LHCN-M2 (cell line): Measurements from ENCODE around the gene ITPR3. TPM values are rescaled to one million over a fixed set of nuclear protein-coding genes. Genes with fewer than 3 reads are reported as not detected.
A peak's percentile ranks its signal among the peaks of the same experiment; 100 is the strongest.
"Not testable (repeated sequence)": the region's sequence is repeated elsewhere in the genome, so short reads cannot be mapped to it uniquely, and the experiment has no call there.

ENCODE experiments used
- DNase-seq: peaks from one replicate; pipeline ENCODE4 v3.0.0-alpha.2; 2012; ENCODE audit warnings: low read depth
- total RNA-seq: library from RNA; depleted of rRNA; stranded (reverse); fragments of >200 nt; gene quantifications from 2 replicates; pipeline ENCODE4 v1.2.3, GENCODE V29; 2014

Gene ITPR3
- total RNA-seq, 1 experiment from 2014 or later = 50.1 TPM

- no peak for DNase-seq
These were observed 29.6 kb upstream of the ITPR3 start for GRCh38 chr6:33591424-33592032.

GRCh38 chr6:33592280-33592594 lies 28.9 kb upstream of the ITPR3 start:
- DNase-seq = no peak

GRCh38 chr6:33592595-33593413 lies 28.3 kb upstream of the ITPR3 start:
- no peak for DNase-seq

DNA sequence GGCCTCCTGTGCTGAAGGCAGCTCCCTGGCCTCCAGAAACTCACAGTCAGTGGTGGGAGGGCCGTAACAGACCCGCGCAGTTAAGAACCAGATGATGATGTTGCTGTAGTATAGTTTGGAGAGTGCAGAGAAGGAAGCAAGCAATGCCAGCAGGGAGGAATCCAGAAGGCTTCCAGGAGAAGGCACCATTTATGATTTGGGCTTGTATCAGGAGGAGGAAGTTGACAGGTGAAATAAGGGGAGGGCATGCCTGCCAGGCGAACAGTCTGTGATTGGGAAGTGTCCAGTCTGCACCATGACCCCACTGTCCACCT lies 27.8 kb upstream of the ITPR3 start:
- no peak for DNase-seq

DNA sequence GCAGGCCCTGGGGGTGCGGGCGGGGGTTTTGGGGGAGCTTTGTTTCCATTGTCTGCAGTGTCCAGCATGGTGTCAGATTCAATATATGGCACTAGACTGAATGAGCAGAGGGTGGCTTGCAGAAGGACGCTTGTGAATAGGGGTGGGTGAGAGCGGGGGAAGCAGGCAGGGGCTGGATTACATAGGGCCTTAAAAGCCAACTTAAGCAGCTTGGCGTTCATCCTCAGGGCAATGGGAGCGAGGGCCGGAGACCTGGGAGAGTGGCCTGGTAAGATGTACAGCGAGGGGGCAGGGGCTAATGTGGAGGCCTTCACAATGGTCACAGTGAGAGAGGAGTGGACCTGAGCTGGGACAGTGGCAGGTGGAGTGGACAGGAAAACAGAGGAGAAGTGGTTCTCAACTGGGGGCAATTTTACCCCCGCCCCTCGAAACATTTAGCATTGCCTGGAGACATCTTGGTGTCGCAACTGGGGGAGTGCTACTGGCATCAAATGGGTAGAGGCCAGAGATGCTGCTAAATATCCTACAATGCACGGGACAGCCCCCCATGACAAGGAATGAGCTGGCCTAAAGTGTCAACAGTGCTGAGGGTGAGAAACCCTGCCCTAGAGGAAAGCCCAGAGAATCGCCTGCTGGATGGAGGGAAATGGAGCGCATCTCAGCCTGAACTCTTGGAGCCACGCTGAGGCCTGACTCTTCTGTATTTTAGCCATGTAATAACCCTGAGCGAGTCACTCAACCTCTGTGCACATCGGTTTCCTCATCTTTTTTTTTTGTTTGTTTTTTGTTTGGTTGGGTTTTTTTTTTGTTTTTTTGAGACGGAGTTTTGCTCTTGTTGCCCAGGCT lies 25.9 kb upstream of the ITPR3 start:
- DNase-seq = no peak

GRCh38 chr6:33596894-33597293 lies 24.2 kb upstream of the ITPR3 start:
- not testable (repeated sequence) for DNase-seq

DNA sequence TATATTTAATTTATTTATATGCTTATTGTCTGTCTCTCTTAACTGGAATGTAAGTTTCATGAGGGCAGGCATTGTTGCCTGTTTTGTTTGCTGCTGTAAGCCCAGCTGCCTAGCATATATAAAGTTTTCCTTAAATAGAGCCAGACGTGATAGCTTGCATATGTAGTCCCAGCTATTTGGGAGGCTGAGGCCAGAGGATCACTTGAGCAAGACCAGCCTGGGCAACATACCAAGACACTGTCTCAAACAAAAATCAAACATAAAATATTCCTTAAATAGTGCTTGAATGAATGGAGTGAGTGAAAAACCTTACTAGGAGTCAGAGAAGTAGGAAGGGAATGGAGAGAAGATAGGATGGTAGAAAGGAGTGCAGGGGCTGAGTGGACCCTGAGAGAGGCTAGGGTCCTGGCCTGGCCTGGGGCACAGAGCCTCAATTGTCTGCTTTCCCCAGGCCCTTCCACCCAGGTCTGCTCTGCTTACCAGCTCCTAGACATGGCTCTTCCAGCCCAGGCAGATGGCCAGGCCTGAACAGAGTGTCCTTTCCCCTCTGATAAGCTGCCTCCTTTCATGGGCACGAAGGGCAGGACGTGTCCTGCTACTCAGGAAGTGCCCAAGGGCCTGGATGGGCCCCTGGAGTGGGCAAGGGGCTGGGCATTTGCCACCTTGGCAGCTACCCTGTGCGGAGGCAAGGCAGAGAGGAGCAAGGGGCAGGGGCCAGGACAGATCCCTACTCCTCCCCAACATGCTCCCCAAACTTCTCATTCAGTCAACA lies 23.4 kb upstream of the ITPR3 start:
- DNase-seq = no peak

- DNase-seq = no peak
These were observed 21.6 kb upstream of the ITPR3 start for GRCh38 chr6:33599413-33599938.

- no peak for DNase-seq
These were observed 20.4 kb upstream of the ITPR3 start for GRCh38 chr6:33600761-33601160.

- no peak for DNase-seq
These were observed 18.9 kb upstream of the ITPR3 start for GRCh38 chr6:33602180-33602579.

GRCh38 chr6:33604941-33605854 lies 15.9 kb upstream of the ITPR3 start:
- DNase-seq = peak; percentile 67

- no peak for DNase-seq
These were observed 14.5 kb upstream of the ITPR3 start for GRCh38 chr6:33606642-33607041.

DNA sequence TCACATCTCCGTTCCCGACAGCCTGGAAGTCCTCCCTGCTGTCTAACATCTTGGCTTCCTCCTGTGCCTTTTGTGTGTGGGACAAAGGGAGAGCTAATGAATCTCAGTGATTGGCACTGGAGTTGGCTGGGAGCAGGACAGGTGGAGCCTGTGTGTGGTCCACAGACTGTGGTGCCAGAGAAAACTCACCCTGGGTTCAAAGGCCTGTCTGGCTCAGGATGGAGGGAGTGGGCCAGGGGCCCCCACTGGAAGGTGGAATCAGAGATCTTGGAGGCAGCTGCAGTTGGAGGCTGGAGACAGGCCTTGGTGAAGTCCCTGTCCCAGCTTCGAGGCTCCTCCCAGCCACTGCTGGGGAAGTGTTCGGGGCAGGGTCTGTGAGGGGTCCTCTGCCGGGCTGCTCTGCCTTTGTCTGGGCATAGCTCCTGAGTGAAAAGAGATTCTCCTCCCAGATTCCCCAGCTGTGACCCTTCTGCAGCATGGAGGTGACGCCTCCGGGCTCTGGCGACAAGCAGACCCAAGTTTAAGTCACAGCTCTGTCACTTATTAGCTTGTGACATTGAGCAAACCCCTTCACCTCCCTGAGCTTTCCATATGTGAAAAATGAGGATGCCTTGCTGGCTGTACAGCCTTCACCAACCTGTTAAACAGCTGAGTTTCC lies 13.9 kb upstream of the ITPR3 start:
- DNase-seq = no peak

DNA sequence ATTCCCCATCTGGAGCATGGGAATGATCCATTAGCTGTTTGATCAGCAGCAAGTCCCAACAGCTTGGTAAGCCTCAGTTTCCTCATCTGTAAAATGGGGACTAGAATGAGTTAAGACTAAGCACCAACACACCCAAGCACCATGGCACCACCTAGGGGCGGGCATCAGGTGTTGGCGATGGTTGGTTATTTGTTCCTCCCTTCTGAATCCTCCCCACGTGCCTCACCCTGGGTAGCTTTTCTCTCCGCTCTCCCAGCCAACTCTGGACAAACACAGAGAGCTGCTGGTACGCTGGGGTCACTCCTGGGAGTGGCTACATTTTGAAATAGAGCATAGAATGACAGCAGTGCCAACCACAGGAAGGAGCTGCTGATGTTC lies 13.3 kb upstream of the ITPR3 start:
- no peak for DNase-seq

- no peak for DNase-seq
These were observed 12.1 kb upstream of the ITPR3 start for GRCh38 chr6:33609019-33609418.

DNA sequence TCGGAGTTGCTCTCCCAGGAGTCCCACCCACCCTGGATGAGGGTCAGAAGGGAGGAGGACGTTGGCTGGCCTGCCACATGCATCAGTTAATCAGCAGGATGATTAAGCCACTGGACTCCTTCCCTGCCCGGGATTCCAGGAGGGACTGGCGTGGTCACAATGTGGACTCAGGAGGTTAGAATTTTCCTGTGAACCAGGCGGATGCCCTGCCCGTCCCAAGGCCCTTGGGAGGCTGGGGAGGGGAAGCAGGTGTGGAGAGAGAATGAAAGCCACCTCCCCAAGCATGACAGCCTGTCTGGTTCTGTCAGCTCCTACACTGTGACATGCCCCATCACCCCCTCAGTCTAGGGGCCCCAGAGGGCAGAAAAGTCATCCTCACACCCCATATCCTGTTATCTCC lies 11.6 kb upstream of the ITPR3 start:
- DNase-seq = peak; percentile 80

DNA sequence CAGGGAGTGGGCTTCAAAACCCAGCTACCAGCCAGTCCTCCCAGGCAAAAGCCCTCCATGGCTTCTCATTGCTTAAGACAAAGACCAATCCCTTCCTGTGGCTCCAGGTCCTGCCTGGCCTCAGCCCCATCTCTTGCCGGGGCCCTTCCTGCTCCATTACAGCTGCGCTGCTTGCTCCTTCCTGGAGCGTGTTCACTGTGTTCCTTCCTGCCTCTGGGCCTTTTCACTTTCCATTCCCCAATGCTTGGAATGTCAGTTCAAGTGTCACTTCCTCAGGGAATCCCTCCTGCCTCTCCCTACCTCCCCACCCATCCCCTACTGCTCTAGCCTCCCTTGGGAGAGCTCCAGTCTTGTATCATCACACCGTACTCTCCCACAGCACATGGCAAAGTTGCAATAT lies 11.1 kb upstream of the ITPR3 start:
- DNase-seq = no peak

DNA sequence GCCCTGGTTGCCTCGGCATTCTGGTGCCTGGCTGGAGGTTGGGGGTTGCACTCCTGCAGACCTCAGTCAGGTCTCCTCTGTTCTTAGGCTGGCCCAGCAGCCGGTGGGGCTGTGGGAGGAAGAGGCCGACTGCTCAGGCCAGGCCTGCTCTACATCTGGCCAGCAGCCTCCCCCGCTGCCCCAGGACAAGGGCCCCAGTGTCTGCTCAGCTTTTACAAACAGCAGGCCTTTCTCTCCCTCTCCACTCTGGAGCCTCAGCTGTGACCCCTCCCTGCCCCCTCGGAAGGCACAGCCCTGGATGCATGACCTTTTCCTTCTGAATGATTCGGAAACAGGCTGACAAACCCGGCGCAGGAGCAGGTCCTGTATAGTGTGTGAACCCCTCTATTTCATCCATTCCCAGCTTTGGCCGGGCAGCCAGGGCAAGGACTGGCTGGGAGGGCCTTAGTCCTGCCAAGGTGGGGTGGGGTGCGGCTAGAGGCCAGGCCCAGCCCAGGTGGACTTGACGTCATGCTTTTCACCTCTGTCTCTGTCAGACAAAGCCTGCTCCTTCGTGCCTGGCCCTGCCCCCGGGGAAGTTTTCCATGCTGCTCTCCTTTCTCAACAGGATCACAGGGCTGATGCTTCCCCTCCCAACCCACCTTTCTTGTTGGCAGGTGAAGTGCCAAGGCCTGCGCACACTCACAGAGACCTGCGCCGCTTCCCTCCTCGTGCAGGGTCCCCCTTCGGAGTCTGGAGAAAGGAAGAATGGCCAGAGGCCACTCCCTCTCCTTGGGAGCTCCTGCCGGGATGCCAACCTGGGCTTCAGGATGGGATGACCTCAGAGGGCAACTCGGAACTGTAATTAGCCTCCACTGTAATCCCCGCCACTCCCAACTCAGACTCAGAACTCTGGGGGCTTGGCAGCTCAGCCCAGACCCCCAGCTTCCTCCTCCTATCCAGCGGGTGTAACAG lies 10.1 kb upstream of the ITPR3 start:
- DNase-seq = no peak
